GM19035 (cell line): Measurements from ENCODE around the gene ARHGAP12.
"Not testable (repeated sequence)": the region's sequence is repeated elsewhere in the genome, so short reads cannot be mapped to it uniquely, and the experiment has no call there.

Experiments
- ATAC-seq: cut with Tn5 transposase; IDR thresholded peaks from one replicate; pipeline ENCODE4 v1.9.1; 2021; ENCODE audit not compliant: unreplicated experiment

ARHGAP12 gene

GRCh38 chr10:31774299-31774900 is 154.2 kb downstream of the ARHGAP12 start:
- no peak for ATAC-seq

DNA sequence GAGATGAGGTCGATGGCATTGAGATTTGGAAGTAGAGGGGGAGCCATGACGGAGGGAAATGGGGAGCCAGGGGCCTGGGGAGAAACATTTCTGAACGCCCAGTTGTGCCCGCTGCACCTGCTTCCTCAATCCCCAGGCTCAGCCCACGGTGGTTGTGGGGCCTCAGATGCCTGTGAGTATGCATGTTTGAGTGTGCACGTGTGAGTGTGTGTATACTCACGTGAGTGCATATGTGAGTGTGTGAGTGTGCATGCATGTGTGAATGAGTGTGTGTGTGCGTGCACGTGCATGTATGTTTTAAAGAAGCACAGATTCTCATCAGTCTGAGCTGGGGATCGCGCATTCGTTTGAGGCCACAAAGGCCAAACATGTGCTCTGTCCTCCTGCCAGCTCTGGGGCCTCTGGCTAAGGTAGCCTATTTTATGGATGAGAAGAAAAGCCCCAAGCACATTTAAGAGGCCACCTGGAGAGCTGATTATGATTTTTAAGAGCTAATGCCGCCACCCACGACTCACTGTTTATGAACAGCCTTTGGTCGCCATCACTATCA is 154.8 kb downstream of the ARHGAP12 start:
- ATAC-seq: no peak

DNA sequence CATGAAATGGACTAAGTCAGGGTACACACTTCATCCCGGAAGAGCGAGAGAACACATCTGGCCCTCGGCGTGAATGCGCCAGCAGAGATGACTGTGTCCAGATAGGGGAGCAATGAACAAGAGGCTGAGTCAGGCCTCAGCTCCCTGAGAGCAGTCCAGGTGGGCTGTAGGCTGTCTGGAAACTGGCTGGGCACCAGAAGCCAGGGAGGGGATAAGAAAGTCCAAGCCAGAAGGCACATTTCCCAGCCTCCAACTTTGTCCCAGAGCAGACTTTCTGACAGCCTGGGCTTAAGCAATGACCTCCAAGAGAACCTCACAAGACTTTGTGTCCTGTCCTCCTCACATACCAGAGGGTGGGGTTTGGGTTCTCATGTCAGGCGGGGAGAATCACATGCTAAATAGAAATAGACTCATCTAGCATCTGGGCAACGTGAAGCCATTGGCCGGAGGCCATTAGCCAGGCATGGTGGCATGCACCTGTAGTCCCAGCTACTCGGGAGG is 157.2 kb downstream of the ARHGAP12 start:
- ATAC-seq: no peak

- peak; percentile 68 for ATAC-seq
These were observed 158.2 kb downstream of the ARHGAP12 start for GRCh38 chr10:31770307-31770902.

DNA sequence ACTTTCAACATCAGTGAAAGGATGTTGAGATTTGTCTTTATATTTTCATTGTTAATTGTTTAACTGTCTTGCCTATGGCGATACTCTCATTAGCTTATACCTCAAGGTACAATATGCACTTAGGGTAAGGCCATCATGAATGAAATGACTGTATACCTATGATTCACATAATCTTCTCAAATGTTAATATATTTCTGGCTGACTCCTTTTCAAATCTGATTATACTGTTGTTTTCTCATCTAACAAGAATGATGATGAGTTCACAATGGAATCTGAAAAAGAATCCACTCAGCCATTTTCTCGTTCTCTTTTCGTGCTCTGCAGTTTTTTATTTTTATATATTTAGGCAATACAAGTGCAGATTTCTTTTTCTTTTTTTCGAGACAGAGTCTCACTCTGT is 159.1 kb downstream of the ARHGAP12 start:
- no peak for ATAC-seq

DNA sequence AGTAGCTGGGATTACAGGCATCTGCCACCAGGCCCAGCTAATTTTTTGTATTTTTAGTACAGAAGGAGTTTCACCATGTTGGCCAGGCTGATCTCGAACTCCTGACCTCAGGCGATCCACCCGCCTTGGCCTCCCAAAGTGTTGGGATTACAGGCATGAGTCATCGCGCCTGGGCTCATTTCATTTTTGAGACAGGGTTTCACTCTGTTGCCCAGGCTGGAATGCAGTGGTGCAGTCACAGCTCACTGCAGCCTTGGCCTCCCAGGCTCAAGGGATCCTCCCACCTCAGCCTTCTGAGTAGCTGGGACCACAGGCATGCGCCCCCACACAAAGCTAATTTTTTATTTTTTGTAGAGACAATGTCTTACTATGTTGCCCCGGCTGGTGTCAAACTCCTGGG is 159.7 kb downstream of the ARHGAP12 start:
- not testable (repeated sequence) for ATAC-seq

GRCh38 chr10:31768467-31768866 is 160.2 kb downstream of the ARHGAP12 start:
- ATAC-seq: no peak

- no peak for ATAC-seq
These were observed 163.1 kb downstream of the ARHGAP12 start for GRCh38 chr10:31765541-31765940.

DNA sequence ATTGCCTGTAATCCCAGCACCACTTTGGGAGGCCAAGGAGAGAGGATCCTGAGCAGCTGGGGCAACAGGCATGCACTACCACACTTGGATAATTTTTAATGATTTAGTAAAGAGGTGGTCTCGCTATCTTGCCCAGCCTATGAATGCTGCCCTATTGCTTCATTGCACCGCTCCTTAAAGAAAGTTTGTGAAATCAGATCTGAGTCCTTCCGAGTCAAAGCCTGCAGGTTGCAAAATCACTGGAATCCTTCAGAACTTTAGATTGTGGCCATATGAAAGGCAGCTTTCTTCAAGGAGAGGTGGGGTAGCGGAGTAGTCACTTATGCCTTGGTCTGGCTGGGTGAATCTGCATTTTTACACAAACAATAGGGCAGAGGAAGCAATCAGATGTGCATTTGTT is 166.3 kb downstream of the ARHGAP12 start:
- ATAC-seq: no peak

- no peak for ATAC-seq
These were observed 167.5 kb downstream of the ARHGAP12 start for GRCh38 chr10:31761156-31761555.

- ATAC-seq: no peak
These were observed 168.0 kb downstream of the ARHGAP12 start for GRCh38 chr10:31760674-31761081.

GRCh38 chr10:31759799-31760626 is 168.6 kb downstream of the ARHGAP12 start:
- ATAC-seq: peak; percentile 94

- ATAC-seq: no peak
These were observed 169.4 kb downstream of the ARHGAP12 start for GRCh38 chr10:31759124-31759798.

DNA sequence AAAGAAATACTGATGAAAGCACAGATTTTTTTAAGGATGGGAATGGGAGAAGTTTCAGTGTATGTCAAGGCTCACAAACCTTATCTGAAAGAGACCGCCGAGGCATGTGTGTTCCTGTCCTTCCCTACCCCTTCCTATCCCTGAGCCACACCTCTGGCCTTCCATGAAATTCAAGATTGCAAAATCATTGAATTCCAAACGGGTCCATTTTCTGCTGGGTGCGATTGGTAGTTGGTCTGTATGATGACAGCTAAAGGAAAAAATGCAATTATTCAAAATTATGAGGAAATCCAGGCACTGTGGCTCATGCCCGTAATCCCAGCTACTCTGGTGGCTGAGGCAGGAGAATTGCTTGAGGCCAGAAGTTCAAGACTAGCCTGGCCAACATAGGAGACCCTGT is 170.1 kb downstream of the ARHGAP12 start:
- ATAC-seq: no peak

DNA sequence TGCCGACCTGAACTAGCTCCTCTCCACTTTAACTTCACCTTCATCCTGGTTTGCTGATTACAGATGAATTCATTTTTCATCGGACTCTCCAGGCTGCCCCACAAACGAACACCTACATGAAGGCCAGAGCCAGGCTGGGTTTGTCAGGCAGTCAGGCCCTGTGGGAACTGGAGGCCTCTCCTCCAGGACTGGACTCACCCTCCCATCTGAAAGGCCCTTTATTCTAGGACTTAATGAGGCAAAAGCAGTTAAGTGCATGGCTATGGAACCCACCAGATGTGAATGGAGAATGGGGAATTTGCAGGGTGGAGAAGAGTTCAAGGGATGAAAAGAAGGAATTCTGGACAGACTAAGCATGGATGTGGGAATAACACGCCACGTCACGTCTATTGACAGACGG is 170.8 kb downstream of the ARHGAP12 start:
- no peak for ATAC-seq

- no peak for ATAC-seq
These were observed 171.2 kb downstream of the ARHGAP12 start for GRCh38 chr10:31757386-31757791.

DNA sequence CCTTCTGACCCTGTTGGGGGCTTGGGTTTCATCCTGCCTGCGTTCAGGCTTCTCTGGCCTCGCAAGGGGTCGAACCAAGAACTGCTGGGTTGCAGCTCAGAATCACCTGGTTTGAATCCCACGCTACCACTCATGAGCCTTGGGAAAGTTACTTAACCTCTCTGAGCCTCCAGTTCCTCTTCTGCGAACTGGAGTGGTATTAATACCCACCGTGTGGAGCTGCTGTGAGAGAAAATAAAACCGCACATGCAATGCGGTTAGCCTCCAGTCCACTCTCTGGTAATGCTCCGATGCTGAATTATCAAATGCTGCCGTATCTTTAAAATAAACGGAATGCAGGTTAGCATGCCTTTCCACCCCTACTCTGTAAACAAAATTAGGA is 171.9 kb downstream of the ARHGAP12 start:
- no peak for ATAC-seq

- ATAC-seq: no peak
These were observed 172.4 kb downstream of the ARHGAP12 start for GRCh38 chr10:31756101-31756728.
